ENCODE results near the gene RPS4Y2. TPM values are rescaled to one million over a fixed set of nuclear protein-coding genes. Genes with fewer than 3 reads are reported as not detected.

RPS4Y2 gene
- total and polyA plus RNA-seq, 9 of the 15 experiments (the other 6 are each of a cell fraction or from before 2014, with no cell fraction given): not detected

GRCh38 chrY:20726184-20726907 lies 29.6 kb upstream of the RPS4Y2 start:
- H3K27me3 ChIP-seq (ENCODE audit: control insufficient read depth in 2 of 2, insufficient read depth in 2 of 2, low read length in 2 of 2): no peaks in the 10 kb centered on the region
- no peaks in the 10 kb centered on the region for H3K9me3 ChIP-seq (replicated peaks; ENCODE audit: control insufficient read depth, insufficient read depth, low read depth, low read length)
- H3K4me3 ChIP-seq: no peak overlapping the region
- no peak overlapping the region for H2AFZ ChIP-seq (ENCODE audit: low read depth, low read length)
- DNase-seq (ENCODE audit: extremely low read depth in 1 of 4, low spot score in 3 of 4) (no peak), FAIRE-seq (no peak), ATAC-seq (no peak)
- no CpG with 5 or more reads among the region's 11 CpGs for WGBS (ENCODE audit: insufficient coverage, low coverage, missing lambda C conversion rate)
- no peaks in the 10 kb centered on the region for H3K4me1 ChIP-seq (replicated peaks in 1 of 2; ENCODE audit: control insufficient read depth in 2 of 2, insufficient read depth in 2 of 2, low read length in 2 of 2)
- CTCF ChIA-PET (ENCODE audit: low intra/inter-chr PET ratio): no interaction called here
- H3K4me2 ChIP-seq (ENCODE audit: insufficient read depth, low read length): no peak overlapping the region
- in situ Hi-C loops (cut with MboI): no loop called here
- intact Hi-C loops (cut with micrococcal nuclease): no loop called here
- H3K9me1 ChIP-seq (ENCODE audit: control insufficient read depth, insufficient read depth, low read length): no peaks in the 10 kb centered on the region
- BruUV-seq (replicated peaks): no TSS peak
- no peaks in the 10 kb centered on the region for H4K20me1 ChIP-seq (replicated peaks; ENCODE audit: control insufficient read depth, insufficient read depth, low read length)
- no peak overlapping the region for H3K9ac ChIP-seq (ENCODE audit: insufficient read depth in 1 of 2, low read depth in 2 of 2, low read length in 2 of 2)
- no peaks in the 10 kb centered on the region for H3K79me2 ChIP-seq (ENCODE audit: control insufficient read depth, insufficient read depth, low read length)
- H3K27ac ChIP-seq (ENCODE audit: extremely low read depth, low read depth, low read length): no peak overlapping the region
- H3K36me3 ChIP-seq (ENCODE audit: control insufficient read depth, insufficient read depth, low read length): no peaks in the 10 kb centered on the region
- POLR2A ChIA-PET: no interaction called here
- TF ChIP-seq TCF3 (CRISPR knock-in tag; IDR thresholded peaks at IDR 0.05): no peak
- TF ChIP-seq ZNF146 (CRISPR knock-in tag; IDR thresholded peaks at IDR 0.05; ENCODE audit: unreplicated experiment): no peak
- TF ChIP-seq, protein P1, sequence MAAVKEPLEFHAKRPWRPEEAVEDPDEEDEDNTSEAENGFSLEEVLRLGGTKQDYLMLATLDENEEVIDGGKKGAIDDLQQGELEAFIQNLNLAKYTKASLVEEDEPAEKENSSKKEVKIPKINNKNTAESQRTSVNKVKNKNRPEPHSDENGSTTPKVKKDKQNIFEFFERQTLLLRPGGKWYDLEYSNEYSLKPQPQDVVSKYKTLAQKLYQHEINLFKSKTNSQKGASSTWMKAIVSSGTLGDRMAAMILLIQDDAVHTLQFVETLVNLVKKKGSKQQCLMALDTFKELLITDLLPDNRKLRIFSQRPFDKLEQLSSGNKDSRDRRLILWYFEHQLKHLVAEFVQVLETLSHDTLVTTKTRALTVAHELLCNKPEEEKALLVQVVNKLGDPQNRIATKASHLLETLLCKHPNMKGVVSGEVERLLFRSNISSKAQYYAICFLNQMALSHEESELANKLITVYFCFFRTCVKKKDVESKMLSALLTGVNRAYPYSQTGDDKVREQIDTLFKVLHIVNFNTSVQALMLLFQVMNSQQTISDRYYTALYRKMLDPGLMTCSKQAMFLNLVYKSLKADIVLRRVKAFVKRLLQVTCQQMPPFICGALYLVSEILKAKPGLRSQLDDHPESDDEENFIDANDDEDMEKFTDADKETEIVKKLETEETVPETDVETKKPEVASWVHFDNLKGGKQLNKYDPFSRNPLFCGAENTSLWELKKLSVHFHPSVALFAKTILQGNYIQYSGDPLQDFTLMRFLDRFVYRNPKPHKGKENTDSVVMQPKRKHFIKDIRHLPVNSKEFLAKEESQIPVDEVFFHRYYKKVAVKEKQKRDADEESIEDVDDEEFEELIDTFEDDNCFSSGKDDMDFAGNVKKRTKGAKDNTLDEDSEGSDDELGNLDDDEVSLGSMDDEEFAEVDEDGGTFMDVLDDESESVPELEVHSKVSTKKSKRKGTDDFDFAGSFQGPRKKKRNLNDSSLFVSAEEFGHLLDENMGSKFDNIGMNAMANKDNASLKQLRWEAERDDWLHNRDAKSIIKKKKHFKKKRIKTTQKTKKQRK (IDR thresholded peaks at IDR 0.05; ENCODE audit: borderline replicate concordance, low read depth, low read length): no peak
- no peak for TF ChIP-seq FIP1L1 (IDR thresholded peaks at IDR 0.05; ENCODE audit: low read depth, low read length, poor library complexity, severe bottlenecking)
- no peak for TF ChIP-seq ZNF77 (CRISPR knock-in tag; IDR thresholded peaks at IDR 0.05)
- no peak for TF ChIP-seq ZNF696 (CRISPR knock-in tag; conservative IDR thresholded peaks at IDR 0.05)
- TF ChIP-seq BCLAF1 (IDR thresholded peaks at IDR 0.05; ENCODE audit: borderline replicate concordance in 1 of 2, control insufficient read depth in 1 of 2, low read depth in 2 of 2, low read length in 1 of 2): no peak
- TF ChIP-seq MCM3 (IDR thresholded peaks at IDR 0.05): no peak
- TF ChIP-seq ZBTB5 (IDR thresholded peaks at IDR 0.05): no peak
- TF ChIP-seq PRPF4 (IDR thresholded peaks at IDR 0.05; ENCODE audit: insufficient read depth, low read depth, low read length, poor library complexity, severe bottlenecking): no peak
- no peak for TF ChIP-seq ZFP36 (IDR thresholded peaks at IDR 0.05; ENCODE audit: low read depth, low read length, partially characterized antibody)
